Measurements from ENCODE around the gene PLXNA4.

DNA sequence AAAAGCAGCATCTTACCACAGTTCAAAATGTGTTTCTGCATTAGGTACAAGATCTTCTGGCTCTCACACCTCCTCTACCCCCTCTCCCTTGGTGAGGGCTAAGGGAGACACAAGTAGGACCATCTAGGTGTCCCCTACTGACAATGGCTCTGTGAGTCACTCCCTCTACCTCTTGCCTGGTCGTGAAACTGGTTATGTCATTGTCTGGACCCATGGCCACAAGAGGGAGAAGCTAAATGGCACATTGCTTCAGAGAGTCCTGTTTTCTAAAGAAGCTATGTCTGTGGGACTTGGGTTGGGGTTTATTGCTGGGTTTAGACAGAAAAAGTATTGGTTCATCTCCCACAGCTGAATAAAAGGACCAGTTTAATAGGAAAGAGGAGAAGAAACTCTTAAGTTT lies 4.0 kb upstream of the PLXNA4 start:
- TF ChIP-seq, protein P1, sequence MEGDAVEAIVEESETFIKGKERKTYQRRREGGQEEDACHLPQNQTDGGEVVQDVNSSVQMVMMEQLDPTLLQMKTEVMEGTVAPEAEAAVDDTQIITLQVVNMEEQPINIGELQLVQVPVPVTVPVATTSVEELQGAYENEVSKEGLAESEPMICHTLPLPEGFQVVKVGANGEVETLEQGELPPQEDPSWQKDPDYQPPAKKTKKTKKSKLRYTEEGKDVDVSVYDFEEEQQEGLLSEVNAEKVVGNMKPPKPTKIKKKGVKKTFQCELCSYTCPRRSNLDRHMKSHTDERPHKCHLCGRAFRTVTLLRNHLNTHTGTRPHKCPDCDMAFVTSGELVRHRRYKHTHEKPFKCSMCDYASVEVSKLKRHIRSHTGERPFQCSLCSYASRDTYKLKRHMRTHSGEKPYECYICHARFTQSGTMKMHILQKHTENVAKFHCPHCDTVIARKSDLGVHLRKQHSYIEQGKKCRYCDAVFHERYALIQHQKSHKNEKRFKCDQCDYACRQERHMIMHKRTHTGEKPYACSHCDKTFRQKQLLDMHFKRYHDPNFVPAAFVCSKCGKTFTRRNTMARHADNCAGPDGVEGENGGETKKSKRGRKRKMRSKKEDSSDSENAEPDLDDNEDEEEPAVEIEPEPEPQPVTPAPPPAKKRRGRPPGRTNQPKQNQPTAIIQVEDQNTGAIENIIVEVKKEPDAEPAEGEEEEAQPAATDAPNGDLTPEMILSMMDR (tag by site-specific recombination; IDR thresholded peaks at IDR 0.05), result no peak
- TF ChIP-seq ZNF449 (tag by site-specific recombination; IDR thresholded peaks at IDR 0.05), result no peak
- TF ChIP-seq ZBTB7A (tag by site-specific recombination; IDR thresholded peaks at IDR 0.05; ENCODE audit: low read depth), result no peak
- TF ChIP-seq KLF17 (tag by site-specific recombination; IDR thresholded peaks at IDR 0.05), result no peak
- TF ChIP-seq, protein P2, sequence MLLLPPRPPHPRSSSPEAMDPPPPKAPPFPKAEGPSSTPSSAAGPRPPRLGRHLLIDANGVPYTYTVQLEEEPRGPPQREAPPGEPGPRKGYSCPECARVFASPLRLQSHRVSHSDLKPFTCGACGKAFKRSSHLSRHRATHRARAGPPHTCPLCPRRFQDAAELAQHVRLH (tag by site-specific recombination; IDR thresholded peaks at IDR 0.05), result no peak
- no peak for TF ChIP-seq PBX3 (CRISPR knock-in tag; IDR thresholded peaks at IDR 0.05)
- TF ChIP-seq ZNF211 (tag by site-specific recombination; IDR thresholded peaks at IDR 0.05; ENCODE audit: low read depth), result no peak
- TF ChIP-seq ZNF621 (tag by site-specific recombination; IDR thresholded peaks at IDR 0.05), result no peak
- TF ChIP-seq BCL11A (tag by site-specific recombination; IDR thresholded peaks at IDR 0.05; ENCODE audit: low read depth), result no peak

All from HEK293 (cell line).